GM19023 (cell line): ENCODE results near the gene MUSTN1.

Experiments used
- ATAC-seq: cut with Tn5 transposase; IDR thresholded peaks from one replicate; pipeline ENCODE4 v1.9.1; 2021; ENCODE audit warnings: mild to moderate bottlenecking, moderate library complexity; ENCODE audit not compliant: unreplicated experiment

Gene MUSTN1

GRCh38 chr3:52787672-52788625 is 46.9 kb downstream of the MUSTN1 start:
- ATAC-seq = no peak

GRCh38 chr3:52787246-52787645 is 47.6 kb downstream of the MUSTN1 start:
- no peak for ATAC-seq

- no peak for ATAC-seq
These were observed 48.2 kb downstream of the MUSTN1 start for GRCh38 chr3:52786330-52787215.

- no peak for ATAC-seq
These were observed 49.8 kb downstream of the MUSTN1 start for GRCh38 chr3:52784931-52785590.

- no peak for ATAC-seq
These were observed 50.7 kb downstream of the MUSTN1 start for GRCh38 chr3:52784021-52784621.

GRCh38 chr3:52783211-52783555 is 51.6 kb downstream of the MUSTN1 start:
- ATAC-seq = no peak
